SU-DHL-6 (cell line): ENCODE results near the gene CRACR2A.

Experiments
- CTCF ChIP-seq: fragments of 200-600 bp; sonication (generic); IDR thresholded peaks from one replicate; pipeline ENCODE4 v1.5.1; 2017; ENCODE audit warnings: antibody characterized with exemption, mild to moderate bottlenecking, low read length, moderate library complexity; ENCODE audit not compliant: insufficient read depth, poor library complexity, severe bottlenecking
- EZH2phosphoT487 ChIP-seq: fragments of 200-600 bp; sonication (generic), shearing (Covaris generic); conservative IDR thresholded peaks from 2 replicates; pipeline ENCODE4 v1.6.1; 2018; ENCODE audit warnings: mild to moderate bottlenecking, antibody characterized with exemption, low read length, moderate library complexity, mixed read lengths

GRCh38 chr12:3759878-3760277, 7.0 kb upstream of the CRACR2A start:
- TF ChIP-seq CTCF (no peak), EZH2phosphoT487 (no peak)
